ENCODE data around the gene PLEKHG3. TPM values are rescaled to one million over a fixed set of nuclear protein-coding genes. Genes with fewer than 3 reads are reported as not detected.

Gene PLEKHG3
- total RNA-seq, 1 donor from 2014 or later: 9.4 TPM

GRCh38 chr14:64748995-64749714, 44.9 kb downstream of the PLEKHG3 start:
- DNase-seq: no peak

- no peak for DNase-seq
These were observed 48.7 kb downstream of the PLEKHG3 start for GRCh38 chr14:64752909-64753308.

DNA sequence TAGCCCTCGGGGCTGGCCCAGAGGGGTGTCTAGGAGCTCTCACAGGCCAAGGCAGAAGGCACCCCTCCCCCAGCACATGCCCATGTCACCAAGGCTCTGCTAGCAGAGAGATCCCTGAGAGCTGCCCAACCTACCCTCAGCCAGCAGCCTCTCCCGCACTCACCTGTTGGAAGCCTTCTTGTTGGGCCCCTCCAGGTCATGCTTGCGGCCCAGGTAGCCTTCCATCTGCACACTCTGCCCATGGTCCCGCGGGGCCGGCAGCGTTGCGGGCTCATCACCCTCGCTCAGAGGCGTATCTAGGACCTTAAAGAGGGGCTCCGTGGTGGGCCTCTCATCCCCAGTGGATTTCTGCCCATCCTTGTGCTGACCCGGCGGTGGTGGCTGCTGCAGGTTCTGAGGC, 49.1 kb downstream of the PLEKHG3 start:
- DNase-seq: no peak

- no peak for DNase-seq
These were observed 49.8 kb downstream of the PLEKHG3 start for GRCh38 chr14:64753999-64754398.

DNA sequence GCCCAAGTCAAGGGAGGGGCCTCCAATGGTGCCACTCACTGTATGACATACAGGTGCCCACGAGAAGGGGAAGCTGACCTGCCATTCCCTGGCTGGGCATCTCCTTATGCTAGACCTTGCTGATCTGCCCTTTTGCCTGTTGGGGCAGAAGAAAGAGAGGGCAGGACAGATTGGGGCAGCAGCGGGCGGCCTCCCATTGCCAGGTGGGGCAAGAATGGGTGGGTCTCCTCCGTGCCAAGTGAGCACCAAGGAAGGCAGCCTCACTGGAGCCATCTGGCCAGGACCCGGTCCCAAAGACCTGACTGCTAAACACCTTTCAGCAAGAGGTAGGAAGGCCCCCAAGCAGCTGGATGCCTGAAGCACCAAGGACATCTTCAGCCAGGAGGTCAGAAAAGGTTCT, 50.5 kb downstream of the PLEKHG3 start:
- no peak for DNase-seq

DNA sequence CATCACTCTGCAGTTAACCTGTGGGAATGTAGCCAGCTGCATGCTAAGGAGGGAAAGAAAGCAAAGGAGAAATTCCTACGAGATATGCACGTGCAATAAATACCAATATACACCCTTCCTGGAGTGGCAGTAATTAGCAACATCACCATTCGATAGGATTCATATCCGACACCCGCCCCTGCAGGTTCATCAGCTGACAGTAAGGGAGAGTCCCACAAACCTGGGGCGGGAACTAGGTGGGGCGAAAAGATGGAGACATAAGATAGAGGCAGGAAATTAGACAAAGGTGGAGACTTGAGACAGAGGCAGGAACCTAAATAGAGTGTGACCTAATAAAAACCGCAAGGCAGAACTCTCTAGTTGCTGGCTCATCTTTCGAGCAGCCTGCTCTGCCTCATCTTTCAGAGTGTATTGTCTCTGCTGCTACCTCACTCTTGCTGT, 51.6 kb downstream of the PLEKHG3 start:
- DNase-seq: no peak

DNA sequence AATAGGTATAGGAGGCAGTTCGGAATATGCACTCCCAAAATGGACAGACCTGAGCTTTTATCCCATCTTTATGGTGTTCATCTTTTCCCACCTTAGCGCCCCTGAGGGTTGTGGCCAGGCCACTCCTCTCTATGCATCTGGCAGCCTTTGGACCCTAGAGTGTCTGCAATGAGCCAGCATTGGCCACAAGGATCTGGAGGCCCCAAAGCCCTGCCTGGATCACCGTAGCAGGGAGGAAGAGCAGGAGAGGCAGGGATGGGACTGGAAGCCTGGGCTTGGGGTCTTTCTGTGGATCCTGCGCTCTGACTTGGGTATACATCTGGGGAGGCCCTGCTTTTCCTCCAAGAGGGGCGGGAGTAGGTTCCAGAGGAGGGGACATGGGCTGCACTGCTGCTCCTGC, 52.5 kb downstream of the PLEKHG3 start:
- no peak for DNase-seq

- DNase-seq: no peak
These were observed 53.4 kb downstream of the PLEKHG3 start for GRCh38 chr14:64757601-64758000.

DNA sequence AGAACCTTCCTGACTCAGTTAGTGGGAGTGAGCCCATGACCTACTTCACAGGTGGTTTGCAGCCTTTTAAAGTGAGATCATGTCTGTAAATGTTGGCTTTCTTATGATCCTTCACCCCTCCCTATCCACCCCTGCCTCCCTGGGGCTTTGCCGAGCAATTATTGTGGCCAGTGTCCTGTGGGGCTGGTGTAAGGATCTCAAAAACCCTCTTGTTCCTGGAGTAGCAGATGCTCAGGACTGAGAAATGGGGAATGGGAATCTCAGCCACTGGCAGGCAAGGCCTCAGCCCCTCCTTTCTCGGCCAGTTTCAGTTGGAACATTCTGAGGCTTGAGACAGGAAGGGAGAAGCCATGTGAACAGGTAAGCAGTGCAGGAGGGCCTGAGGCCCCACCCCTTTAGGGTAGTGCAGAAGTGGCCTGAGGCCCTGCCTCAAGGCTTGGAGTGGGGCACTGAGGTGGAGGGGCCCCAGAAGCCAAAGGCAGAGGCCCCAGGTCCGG, 53.8 kb downstream of the PLEKHG3 start:
- DNase-seq: no peak

- no peak for DNase-seq
These were observed 54.7 kb downstream of the PLEKHG3 start for GRCh38 chr14:64758691-64759554.

DNA sequence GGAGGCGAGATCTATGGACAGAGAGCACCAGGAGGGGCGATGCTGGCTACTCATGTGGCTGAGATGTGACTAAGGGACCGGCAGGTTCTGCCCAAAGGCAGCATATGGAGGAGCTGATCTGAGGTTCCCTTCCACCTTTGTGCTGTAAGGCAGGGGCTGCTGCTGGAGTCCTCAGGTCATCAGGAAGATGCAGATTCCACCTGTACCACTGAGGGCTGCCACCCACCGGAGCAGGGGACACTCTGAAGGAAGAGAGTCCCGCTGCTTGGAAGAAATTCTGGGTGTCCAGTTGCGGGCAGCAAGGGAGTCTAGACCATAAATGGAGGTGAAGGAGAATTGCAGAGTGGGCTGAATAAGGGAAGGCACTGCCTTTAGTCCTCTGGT, 55.3 kb downstream of the PLEKHG3 start:
- DNase-seq: no peak

GRCh38 chr14:64760146-64760755, 56.0 kb downstream of the PLEKHG3 start:
- DNase-seq: peak; percentile 60

- DNase-seq: no peak
These were observed 56.7 kb downstream of the PLEKHG3 start for GRCh38 chr14:64760916-64761315.

- no peak for DNase-seq
These were observed 57.3 kb downstream of the PLEKHG3 start for GRCh38 chr14:64761441-64762043.

DNA sequence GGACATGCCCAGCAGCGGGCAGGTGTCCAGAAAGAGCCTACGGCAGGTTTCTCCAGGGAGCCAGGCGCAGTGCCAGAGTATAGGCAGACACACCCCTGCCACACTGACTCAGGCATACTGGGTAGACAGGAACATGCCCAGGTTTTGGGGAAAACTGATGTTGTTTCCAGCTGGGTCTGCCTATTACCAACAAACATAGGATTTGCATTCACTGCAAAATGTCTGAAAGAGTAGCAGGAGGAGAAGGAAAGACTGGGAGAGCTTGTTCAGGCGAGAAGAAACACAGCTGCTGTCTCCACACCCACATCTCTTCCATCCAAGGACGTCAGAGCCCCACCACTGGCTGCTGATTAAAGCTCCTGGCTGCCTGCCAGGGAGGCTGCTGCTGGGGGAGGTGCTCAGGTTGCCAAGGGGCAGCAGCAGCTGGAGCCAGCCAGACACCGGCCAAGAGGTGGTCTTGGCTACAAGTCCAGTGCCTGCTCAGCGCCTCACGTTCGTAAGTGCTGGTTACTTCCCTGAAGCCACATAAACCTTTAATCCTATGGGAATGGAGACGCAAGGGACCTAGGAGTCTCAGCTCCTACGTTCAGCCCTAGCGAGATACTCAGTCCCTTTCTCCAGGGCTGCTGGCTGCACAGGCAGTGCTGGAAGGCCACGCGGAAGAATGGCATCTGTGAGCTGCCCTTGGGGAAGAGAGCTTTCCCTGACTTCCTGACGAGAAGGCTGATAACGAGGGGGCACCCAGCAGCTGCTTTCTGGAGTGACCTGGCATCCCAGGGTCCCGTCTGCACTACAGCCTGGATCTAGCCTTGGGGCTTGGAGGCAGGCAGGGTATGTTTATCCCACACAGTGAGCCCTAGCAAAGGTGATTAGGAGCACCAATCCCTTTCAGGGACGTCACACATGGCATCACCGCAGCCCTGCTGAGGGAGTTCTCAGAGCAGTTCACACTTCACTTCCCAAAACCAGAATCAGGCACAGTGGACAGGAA, 58.1 kb downstream of the PLEKHG3 start:
- peak; percentile 71 for DNase-seq

DNA sequence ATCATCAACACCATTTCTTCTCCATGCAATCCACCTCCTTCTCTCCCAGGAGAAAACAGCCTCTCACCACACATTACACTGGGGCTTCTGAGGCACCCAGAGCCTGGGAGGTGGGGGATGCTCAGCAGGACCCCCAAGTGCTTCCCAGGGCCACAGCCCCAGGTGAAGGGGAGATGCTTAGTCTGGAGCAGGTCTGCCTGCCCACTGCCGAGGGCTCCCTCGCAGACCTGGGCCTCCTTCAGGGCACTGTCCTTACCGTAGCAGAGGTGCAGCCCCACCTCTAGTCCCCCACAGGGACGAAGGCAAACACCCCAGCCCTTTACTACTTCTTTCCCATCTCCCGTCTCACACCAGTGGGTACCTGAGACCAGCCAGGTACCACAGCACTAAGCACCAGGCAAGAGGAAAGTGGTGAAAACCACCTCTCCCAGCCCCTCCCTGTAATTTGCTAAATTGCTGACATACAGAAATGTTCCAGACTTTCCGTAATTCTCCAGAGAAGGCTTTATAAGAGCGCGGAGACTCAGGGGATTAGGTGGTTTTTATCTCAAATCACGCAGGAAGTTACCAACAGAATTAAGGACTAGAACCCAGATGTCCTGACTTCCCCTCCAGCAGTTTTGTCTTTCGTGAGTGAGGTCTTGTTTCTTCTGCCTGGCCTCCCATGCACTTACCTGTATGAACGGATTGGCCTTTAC, 59.0 kb downstream of the PLEKHG3 start:
- no peak for DNase-seq

- DNase-seq: peak; percentile 52
These were observed 59.8 kb downstream of the PLEKHG3 start for GRCh38 chr14:64763801-64764621.

GRCh38 chr14:64764641-64765520, 60.7 kb downstream of the PLEKHG3 start:
- peak; percentile 80 for DNase-seq

DNA sequence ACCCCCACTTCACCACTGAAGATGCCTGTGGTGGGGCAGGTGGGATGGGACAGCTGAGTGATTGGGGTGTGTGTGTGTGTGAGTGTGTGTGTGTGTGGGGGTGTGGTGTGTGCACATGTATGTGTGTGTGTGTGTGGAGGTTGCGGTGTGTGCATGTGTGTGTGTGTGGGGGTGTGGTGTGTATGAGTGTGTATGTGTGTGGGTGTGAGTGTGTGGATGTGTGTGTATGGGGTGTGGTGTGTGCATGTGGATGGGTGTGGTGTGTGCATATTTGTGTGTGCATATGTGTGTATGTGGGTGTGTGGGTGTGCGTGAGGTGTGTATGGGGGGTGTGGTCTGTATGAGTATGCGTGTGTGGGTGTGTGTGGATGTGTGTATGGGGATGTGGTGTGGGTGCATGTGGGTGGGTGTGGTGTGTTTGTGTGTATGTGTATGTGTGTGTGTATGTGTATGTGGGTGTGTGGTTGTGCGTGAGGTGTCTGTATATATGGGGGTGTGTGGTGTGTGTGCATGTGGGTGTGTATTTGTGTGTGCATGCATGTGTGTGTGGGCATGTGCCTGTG, 61.6 kb downstream of the PLEKHG3 start:
- DNase-seq: no peak
